A204.1 (cell line): ENCODE measurements around the gene TPP2.

Experiments
- FAIRE-seq: peaks from 2 replicates; lab custom pipeline; 2012; peaks lifted over from hg19 to GRCh38; lab: Jason Lieb, UNC

Gene TPP2

DNA sequence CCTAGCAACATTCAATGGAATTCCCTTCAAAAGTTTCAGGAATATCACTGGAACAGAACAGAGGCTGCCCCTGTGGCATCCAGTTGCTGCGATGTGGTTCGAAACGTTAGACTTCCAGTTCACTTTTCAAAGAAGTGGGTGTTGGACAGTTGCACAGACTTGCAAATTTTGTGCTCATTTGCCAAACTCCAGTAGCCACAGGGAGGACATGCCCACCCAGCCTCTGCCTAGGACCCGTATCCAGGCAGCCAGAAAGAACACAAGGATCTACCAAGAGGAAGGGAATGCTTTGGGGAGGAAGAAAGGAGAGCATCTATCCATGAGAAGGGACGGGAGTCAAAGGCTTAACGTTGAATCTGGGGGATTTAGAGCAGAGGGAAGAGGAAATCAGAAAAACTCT, 98.2 kb downstream of the TPP2 start, which contains the start of gene METTL21C:
Gene METTL21C (minus strand): TSS at position 108 of the 400 bp plus-strand sequence. CDS start 546 bp downstream, outside the sequence.
- FAIRE-seq: no peak

DNA sequence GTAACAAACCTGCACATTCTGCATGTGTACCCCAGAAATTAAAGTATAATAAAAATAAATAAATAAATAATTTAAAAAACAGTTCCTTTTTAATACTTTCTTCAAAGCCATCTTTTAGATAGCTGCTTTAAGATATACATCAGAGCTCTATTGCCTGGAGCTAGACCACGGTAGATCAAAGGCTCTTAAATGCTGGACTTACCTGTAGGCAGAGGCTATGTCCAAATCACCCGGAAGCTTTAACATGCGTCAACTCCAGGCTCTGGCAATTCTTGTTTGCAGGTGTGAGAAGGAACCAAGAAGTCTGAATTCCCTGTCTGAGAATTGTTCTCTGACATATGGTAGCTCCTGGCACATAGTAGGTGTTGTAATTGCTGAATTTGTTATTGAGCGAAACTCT, 99.7 kb downstream of the TPP2 start:
- FAIRE-seq: no peak

DNA sequence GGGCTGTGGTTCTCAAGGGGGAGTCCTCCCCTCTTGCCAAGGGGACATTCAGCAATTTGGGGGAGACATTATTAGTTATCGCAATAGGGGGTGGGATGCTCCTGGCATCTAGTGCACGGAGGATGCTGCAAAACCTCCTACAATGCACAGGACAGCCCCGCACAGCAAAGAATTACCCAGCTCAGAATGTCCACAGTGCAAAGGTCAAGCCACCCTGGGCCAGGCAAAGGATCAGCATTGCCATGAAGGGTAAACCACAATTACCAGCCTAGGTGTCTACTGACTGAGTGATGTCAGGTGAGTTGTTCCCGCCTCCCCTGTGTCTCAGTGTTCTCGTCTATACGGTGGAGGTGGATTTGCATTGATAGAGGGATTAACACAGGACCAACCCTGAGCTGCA, 100.5 kb downstream of the TPP2 start:
- FAIRE-seq: no peak

DNA sequence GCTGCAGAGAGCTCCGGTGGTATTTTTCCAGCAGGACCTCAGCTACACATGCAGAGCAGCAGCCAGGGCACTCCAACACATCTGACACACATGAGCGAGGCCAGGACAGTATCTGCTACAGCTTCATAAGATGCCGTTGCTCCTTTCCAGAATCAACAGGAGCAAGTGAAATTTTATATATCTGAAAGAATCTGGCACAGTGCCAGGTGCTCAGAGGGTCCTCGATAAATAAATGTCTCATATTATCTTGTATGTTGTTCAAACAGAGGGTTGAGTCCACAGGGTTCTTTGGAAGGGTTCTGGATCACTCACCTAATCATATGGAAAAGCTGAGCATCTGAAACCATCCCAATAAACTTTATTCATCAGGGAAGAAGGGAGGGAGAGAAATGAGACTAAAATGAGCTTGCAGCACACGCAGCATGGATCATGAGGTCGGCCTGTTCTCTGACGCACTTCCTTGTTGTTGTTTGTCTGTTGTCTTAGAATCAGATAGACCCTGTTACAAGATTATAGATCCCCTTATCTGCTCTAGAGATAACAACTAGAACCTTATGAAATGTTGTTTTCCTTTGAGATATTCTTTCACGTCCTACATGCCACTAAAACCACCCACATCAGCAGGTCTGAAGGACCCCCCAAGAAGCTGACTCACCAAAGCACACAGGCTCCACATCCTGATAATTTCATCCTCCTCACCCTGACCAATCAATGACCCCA, 101.3 kb downstream of the TPP2 start:
- FAIRE-seq: no peak

DNA sequence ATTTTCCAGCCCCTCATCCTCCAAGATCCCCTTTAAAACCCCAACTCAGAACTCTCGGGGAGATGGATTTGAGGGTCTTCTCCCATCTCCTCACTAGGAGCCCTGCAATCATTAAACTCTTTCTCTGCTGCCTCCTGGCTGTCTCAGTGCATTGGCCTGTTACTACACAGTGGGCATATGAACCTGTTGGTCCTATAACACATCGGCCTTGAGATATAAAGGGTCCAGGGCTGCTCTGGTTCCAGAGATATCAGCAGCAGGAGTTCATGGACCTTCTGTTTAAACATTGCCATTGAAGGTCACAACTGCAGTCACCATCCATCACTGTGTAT, 101.8 kb downstream of the TPP2 start:
- FAIRE-seq: no peak

DNA sequence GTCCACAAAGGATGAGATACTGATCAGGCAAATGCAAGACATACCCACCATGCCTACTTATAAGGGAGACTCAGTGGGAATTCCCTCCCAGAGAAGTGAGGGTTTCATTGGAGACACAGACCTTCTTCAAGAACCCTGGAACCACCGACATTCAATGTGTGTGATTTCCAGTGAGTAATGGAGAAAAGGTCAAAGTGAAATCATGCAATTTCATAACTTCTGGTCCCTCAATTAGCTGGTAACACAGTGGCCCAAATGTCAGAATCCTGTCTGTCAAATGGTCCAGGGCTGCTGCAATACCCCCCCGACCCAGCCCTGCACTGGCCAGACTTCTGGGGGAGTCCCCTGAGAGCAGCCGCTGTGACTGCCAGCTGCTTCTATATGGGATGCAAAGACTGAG, 102.7 kb downstream of the TPP2 start:
- no peak for FAIRE-seq

DNA sequence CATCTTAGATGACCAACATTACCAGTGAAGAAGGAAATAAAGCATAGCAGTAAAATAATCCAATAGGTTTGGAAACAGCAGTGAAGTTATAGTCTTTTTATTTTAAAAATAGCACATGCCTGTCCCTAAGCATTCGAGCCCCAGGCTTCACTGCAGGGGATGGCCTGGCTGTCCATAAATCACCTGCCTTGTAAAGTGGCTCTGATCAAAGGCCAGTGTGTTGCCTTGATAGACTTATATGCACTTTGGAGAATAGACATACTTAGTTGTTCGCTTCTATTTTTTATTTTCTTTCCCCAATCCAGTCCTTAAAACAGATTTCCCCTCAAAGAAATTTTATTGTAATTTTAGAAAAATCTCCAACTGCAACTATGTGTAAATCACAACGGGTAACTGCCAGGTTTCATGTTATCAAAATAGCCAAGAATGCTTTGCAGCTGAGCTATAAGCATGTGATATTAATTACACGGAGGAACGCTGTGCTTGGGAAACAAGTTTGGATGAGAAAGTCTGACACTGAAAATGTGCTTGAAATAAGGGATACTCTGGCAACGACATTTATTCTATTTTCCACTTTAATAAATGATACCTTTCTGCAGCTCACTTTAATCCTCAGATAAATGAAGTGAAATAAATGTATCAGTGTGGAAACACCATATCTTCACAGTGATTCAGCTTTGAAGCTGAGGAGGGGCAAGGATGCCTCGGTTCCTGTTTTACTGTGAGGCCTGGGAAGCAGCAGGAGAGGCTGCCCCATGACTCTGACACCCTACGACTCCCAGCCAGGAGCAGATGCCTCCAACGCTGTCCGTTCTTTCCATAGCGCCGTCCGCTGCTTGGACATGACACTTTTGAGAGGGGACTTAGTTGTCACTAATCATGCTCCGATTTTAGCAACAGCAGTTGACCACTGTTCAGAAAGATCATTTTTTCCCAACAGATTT, 103.6 kb downstream of the TPP2 start:
- no peak for FAIRE-seq

DNA sequence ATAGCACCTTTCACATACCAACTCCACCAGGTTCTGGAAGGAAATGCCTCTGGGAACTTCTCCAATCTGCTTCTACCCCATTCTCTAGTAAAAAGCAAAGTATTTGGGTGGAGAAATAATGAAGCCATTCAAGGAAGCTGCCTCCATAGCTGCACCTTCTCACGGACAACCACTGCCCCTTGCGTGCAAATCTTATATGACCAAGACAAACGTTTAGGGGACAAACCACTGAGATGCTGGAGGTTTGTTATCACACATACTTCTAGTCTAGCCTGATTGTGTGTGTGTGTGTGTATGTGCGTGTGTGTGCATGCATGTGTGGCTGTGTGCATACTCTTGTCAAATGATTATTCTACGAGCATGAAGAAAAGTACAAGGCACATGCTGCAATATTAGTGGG, 104.5 kb downstream of the TPP2 start:
- FAIRE-seq: no peak

DNA sequence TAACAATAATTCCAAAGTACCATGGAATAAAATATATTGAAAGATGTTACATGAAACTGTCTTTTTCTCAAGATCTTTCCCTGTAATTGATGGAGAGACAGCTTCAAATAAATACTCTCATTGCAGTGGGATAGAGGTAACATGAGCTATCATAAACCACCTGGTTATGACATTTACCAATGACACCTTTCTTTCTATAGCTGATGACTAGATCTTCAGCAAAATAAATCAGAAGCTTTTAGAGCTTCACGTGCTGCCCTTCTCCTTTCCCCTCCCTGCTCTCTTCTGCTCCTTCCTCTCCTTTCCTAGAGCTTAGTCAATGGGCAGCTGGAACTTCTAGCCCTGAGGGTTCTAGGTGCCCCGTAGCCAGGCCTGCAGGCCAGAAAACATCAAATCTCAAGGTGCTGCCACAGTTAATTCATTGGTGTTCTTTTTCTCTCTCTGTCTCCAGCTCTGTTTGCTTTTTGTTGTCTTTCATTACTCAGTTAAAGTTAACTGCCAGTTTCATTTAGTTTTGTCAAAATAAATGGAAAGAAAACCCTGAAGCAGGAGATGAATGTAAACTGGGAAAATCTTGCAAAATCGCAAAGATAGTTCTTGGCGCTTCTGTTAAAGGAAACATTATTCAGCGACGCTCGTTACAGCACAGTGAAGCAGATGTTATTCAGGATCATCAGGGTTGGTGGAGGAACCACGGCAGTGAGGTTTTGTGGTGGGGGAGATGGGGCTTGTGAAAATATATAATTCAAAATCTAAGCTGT, 106.4 kb downstream of the TPP2 start:
- FAIRE-seq: no peak

DNA sequence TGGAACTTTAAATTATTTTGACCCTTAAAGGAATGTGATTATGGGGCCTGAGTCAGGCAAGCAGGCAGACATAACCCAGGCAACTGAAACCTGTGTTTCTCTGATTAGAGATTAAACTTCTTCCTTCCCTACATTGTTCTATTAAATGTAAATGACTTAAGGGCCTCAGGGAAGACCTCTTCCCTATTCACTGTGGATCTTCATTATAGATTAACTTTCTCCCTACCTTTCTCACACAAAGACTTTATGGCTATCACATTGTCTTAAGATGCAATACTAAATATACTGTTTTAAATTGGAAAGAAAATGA, 106.9 kb downstream of the TPP2 start:
- no peak for FAIRE-seq

DNA sequence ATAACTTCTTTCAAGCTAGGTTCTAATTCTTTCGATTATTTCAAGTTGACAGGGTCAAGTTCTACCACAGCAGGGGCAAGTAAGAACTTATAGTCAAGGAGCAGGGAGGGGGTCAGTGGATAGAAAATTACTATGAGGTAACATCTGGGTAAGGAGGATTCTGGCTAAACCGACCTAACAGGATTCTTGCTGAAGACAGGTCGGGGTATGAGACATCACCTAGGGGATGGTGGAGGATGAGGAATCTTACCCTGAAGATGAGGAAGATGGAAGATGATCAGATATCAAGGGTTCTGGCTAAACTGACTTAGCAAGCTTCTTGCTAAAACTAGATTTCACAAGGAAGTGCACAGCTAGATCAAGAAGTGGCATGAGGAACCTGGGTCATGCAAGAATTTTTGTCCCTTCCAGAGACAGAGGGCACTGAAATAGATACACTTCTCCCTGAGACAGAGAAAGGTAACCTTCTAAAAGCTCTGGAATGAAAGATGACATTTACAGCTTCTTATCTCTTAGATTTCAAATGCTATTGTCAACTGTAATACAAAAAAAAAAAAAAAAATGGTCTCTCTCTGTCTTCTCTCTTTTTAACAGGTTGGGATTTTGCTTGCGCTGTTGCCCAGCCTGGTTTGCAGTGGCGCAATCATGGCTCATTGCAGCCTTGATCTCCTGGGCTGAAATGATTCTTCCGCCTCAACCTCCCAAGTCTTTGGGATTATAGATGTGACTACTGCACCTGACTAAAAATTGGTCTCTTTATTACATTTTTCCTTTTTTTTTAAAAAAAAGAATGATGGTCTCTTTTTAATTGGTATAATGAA, 107.7 kb downstream of the TPP2 start:
- FAIRE-seq: no peak

DNA sequence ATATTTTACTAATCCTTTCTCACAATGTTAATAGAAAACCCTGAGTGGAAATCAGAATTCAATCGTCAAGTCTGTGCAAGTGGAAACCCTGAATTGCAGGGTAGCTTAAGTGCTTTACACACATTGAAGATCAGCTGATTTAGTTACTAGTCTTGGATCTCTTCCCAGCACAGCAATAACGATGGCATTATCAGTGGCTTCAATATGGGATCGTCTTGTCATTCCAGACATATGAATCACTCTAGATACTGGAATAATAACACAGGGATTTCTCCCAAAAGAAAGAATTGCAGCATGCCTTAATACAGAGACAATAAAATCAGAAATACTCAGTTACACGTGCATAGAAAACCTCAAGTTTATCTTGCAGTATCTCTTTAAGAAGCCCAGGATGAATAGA, 110.7 kb downstream of the TPP2 start:
- no peak for FAIRE-seq

DNA sequence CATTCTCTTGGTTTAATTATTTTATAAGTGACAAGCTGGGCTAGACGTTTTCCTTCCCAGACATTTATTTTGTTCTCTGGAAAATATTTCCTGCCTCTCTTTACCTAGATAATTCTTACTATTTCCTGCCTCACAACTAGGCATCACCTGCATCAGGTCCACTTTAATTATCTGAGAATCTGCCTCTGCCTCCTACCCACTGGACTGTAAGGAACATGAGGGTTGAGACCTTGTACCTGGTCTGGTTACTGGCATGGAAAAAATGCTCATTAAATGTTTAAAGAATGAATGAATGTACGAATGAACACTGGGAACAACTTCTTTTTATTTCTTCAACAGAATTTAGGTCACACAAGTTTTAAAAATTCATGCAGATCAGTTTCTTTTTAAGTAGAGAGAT, 111.4 kb downstream of the TPP2 start:
- FAIRE-seq: no peak

DNA sequence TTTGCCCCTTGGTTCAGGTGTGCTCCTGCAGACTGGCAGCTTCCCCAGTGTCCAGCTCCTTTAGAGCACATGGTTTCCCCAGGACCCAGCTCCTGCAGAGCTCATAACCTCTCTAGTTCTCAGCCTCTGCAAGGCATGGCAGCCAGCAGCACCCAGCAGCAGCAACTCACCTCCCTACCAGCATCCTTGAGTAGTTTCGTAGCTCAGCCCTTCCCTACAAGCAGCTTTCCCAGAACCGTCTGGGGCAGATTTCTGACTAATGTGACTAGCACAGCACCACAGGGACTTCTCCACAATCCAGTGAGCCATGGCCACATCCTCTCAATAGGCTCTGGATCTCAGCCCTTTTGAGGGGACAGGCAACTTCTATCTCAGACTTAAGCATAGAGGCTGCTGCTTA, 112.2 kb downstream of the TPP2 start:
- no peak for FAIRE-seq

DNA sequence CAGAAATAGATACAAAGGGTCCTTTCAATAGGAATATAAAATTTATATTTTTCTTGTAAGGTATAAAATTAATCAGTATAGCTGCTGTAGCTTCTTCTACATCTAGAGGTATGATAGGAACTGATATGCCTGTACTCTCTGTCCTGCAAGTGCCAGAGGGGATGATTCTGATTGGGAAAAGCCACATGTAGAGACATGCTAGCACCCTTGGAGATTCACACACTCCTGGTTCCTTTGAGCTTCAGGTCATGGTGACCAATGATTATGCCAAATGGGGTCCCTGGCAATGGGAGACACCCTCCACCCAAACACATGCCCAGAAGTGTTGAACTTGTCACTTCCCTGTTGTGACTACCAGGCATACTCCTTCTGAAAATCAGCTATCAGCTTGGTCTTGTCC, 112.8 kb downstream of the TPP2 start:
- no peak for FAIRE-seq

DNA sequence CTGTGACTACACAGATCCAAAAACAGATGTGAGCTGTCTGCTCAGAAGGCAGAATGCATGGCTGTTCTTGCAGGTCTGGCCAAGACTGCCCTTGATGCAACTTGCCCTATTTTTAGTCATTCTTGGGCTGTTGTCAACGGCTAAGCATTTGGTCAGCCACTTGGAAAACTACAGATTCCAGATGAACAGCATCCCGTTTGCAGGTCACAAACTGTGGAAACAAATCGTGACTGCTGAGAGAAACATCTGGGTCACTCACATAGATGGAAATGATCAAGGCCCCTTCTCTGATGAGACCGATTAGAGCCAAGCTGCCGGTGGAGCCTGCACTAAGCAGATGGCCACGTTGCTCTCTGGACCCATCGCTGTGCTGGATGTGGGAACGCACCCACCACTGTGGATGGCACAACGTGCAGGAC, 113.5 kb downstream of the TPP2 start:
- no peak for FAIRE-seq

DNA sequence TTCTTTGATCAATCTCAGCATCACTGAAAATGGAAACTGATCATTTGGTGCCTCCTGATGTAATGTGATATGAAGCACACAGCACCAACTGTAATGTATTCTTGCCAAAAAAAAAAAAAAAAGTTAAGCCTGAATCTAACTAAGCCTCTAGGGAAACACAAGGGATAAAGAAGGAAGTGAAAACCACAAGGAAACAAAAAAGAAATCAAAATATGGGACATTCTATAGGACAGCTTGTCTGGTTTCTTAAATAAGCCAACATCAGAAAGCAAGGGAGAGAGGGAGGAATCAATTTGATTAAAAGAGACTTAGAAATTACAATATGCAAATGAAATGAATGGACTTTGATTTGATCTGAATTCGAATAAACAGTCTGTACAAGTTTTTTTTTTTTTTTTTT, 118.7 kb downstream of the TPP2 start:
- FAIRE-seq: no peak

DNA sequence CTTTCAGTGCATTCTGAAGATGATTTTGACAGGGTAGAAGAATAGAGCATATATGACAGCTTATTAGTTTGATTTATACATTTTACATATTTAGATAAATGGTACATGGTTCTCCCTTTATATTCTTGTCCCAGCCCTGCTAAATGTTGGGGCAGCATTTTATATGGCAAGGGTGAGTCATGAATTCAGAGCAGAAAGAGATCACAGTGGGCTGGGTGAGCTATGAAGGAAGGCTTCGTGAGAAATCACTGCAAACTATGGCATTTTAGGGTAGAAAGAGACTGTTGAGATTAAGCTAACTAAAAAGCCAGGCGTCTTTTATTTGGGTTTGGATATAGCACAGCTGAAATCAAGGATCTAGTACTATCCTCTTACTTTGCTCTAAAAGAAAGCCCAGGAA, 122.0 kb downstream of the TPP2 start:
- no peak for FAIRE-seq

DNA sequence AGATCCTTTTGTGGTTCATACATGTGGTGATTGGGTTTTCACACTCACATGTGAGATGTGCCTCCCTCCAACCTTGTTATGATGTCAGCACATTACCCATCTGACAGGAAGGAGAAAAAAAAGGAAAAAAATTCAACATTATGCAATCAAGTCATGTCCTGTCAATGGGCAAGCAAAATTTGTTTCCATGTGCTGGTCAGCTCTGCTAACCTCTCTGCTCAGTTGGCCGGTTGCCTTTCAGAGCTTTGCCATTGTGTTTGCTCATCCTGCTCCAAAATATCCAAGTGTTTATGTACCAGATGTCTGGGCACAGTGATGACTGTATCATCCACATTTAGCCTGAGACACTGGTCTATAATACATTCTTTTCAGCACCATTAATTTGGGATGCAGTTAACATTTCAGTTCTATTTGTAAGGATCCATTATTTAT, 125.0 kb downstream of the TPP2 start:
- no peak for FAIRE-seq

DNA sequence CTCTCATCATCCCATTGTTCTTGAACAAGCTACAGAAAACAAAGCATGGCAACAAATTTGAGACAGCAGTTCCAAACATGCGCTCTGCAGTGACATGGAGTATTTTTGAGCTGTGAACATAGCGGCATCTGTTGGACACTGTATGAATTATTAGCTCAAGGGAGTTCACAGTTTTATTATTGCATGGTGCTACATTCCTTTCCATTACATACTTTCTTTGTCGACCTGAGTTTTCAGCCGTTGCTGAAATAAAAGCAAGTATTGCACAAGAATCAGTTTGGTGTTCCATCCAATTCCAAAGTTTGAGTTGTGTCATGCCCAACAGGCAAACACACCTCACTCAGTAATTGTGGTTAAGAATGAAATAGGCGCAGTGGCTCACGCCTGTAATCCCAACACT, 128.1 kb downstream of the TPP2 start:
- no peak for FAIRE-seq

DNA sequence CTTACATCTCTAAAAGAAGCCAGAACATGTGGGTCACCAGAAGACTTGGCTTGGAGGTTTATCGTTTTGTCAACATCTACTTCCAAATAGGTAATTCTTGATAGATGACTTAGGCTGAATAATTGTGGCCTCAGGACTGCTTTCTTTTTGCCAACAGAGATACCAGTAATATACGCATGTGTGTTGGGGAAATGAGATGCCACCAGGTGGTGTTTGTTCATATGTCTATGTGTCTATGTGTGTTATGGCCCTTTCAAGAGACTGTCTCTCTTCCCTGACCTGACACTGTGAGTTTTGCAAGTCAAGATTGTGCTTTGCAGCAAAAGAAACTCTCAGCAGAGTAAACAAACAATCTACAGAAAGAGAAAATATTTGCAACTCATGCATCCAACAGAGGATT, 129.6 kb downstream of the TPP2 start:
- FAIRE-seq: no peak
